GM12878 (cell line): Measurements from ENCODE around the gene PTPRD. TPM values are rescaled to one million over a fixed set of nuclear protein-coding genes. Genes with fewer than 3 reads are reported as not detected.

Source experiments
- ATAC-seq: fragments of 200-7000 bp; cut with Tn5 transposase; 3 replicates; pipeline ENCODE4 v1.9.1; 2020; ENCODE audit warnings: mild to moderate bottlenecking, moderate library complexity
- BruUV-seq: library from RNA; stranded (reverse); fragments of 400-500 nt; replicated peaks from 2 replicates; lab custom pipeline; 2021; lab: Mats Ljungman, UMichigan
- CTCF ChIA-PET: fragments of 300-600 bp; sonication (Branson Sonifier 250); formaldehyde crosslinking; extraction: SDS; loops from one replicate; lab custom pipeline; 2021; ENCODE audit warnings: inconsistent platforms; lab: Yijun Ruan, JAX
- POLR2A ChIA-PET: fragments of 350-600 bp; formaldehyde crosslinking; extraction: SDS; loops from one replicate; lab custom pipeline; 2021; ENCODE audit warnings: inconsistent platforms; lab: Charles Lee
- RAD21 ChIA-PET: fragments of 300-600 bp; sonication (Branson Sonifier 250); formaldehyde crosslinking; loops from one replicate; lab custom pipeline; 2023; ENCODE audit warnings: antibody characterized with exemption; ENCODE audit not compliant: unreplicated experiment; lab: Charles Lee
- SMC1A ChIA-PET: fragments of 300-600 bp; sonication (Branson Sonifier 250); formaldehyde crosslinking; loops from one replicate; lab custom pipeline; 2023; ENCODE audit not compliant: unreplicated experiment, uncharacterized antibody; lab: Charles Lee
- DNase-seq: peaks from one replicate; pipeline ENCODE4 v3.0.0-alpha.2; 2011; ENCODE audit warnings: low read depth, low spot score
- FAIRE-seq: peaks from 3 replicates; lab custom pipeline; 2011; peaks lifted over from hg19 to GRCh38; lab: Jason Lieb, UNC
- H2AFZ ChIP-seq: 2 replicates; pipeline ENCODE4 v1.6.0; 2011; ENCODE audit warnings: low read depth, low read length, control low read depth; ENCODE audit not compliant: control insufficient read depth
- H3K27ac ChIP-seq: 2 replicates; pipeline ENCODE4 v1.5.1; 2011; ENCODE audit warnings: control low read depth; ENCODE audit not compliant: control insufficient read depth, insufficient read depth
- H3K27me3 ChIP-seq, 2 experiments: replicated peaks in 1 of 2; 2 replicates each; pipeline versions ENCODE4 v1.6.0 to v1.6.1; 2011; ENCODE audit warnings: low read length in 1 of 2; ENCODE audit not compliant: control insufficient read depth in 2 of 2, insufficient read depth in 2 of 2
- H3K36me3 ChIP-seq, 2 experiments: 2 replicates each; pipeline ENCODE4 v1.5.1; 2011; ENCODE audit warnings: low read length in 1 of 2; ENCODE audit not compliant: control insufficient read depth in 2 of 2, insufficient read depth in 2 of 2
- H3K4me1 ChIP-seq: 2 replicates; pipeline ENCODE4 v1.6.1; 2011; ENCODE audit warnings: mild to moderate bottlenecking, low read length, moderate library complexity, mixed read lengths; ENCODE audit not compliant: control insufficient read depth, insufficient read depth
- H3K4me2 ChIP-seq: 2 replicates; pipeline ENCODE4 v1.6.0; 2011; ENCODE audit warnings: control low read depth; ENCODE audit not compliant: control insufficient read depth, insufficient read depth
- H3K4me3 ChIP-seq: fragments of 200-600 bp; sonication (generic); 2 replicates; pipeline ENCODE4 v1.5.1; 2016
- H3K79me2 ChIP-seq: 2 replicates; pipeline ENCODE4 v1.6.0; 2011; ENCODE audit warnings: low read length; ENCODE audit not compliant: control insufficient read depth, insufficient read depth
- H3K9ac ChIP-seq: 2 replicates; pipeline ENCODE4 v1.8.0; 2011; ENCODE audit warnings: low read length, control low read depth, mixed read lengths; ENCODE audit not compliant: control insufficient read depth, insufficient read depth
- H3K9me3 ChIP-seq: replicated peaks from 3 replicates; pipeline ENCODE4 v1.5.1; 2011; ENCODE audit warnings: mild to moderate bottlenecking, low read length; ENCODE audit not compliant: control insufficient read depth, insufficient read depth
- H4K20me1 ChIP-seq: 2 replicates; pipeline ENCODE4 v1.6.0; 2011; ENCODE audit not compliant: control insufficient read depth, insufficient read depth
- BRCA1 ChIP-seq: IDR thresholded peaks from 2 replicates; pipeline ENCODE4 v1.6.1; 2011; ENCODE audit warnings: low read depth, low read length, improper control_type of control experiment
- CHD2 ChIP-seq: IDR thresholded peaks from 2 replicates; pipeline ENCODE4 v1.6.1; 2011; ENCODE audit warnings: low read depth, low read length, improper control_type of control experiment, borderline replicate concordance
- MEF2B ChIP-seq: fragments of 450-650 bp; IDR thresholded peaks from 2 replicates; pipeline ENCODE4 v1.6.1; 2018; ENCODE audit warnings: mild to moderate bottlenecking, moderate library complexity; ENCODE audit not compliant: partially characterized antibody, poor library complexity, severe bottlenecking
- NR2C2 ChIP-seq: IDR thresholded peaks from 2 replicates; pipeline ENCODE4 v1.6.1; 2011; ENCODE audit warnings: borderline replicate concordance, low read depth; ENCODE audit not compliant: control insufficient read depth, insufficient read length
- WGBS: methylation state at CpG from one replicate; pipeline ENCODE4 v1.1.6; 2016; ENCODE audit warnings: low lambda C conversion rate; ENCODE audit not compliant: insufficient replicate concordance, insufficient coverage; ENCODE audit errors: missing lambda C conversion rate; 5-methylcytosine and 5-hydroxymethylcytosine counted together
- in situ Hi-C: fragments of 300-500 bp; cut with MboI; formaldehyde crosslinking; loops from 9 replicates; pipeline ENCODE4 v1.14.3; 2018; ENCODE audit warnings: mixed read lengths
- intact Hi-C: fragments of 100-400 bp; cut with micrococcal nuclease; formaldehyde crosslinking; loops from one replicate; pipeline ENCODE4 v1.14.2; 2022; ENCODE audit not compliant: unreplicated experiment
- polyA plus RNA-seq, 11 experiments: library from polyadenylated mRNA; depleted of rRNA in 4 of 11; unstranded in 6 of 11; stranded (reverse) in 5 of 11; fragments of >200 nt; fragmentation: Nextera tagmentation in 4 of 11; fragmentation: Illumina TruSeq in 1 of 11; extraction: Ambion mirVana in 4 of 11; extraction: Trizol in 1 of 11; gene quantifications; 1 replicate in 1 of 11; 2 replicates in 10 of 11; pipeline versions ENCODE4 v1.2.1 to v1.2.3, GENCODE V29; 2011 to 2016; ENCODE audit warnings: inconsistent platforms in 2 of 11, missing spikeins in 2 of 11, low read depth in 1 of 11
- total RNA-seq, 4 experiments: library from RNA; depleted of rRNA in 3 of 4; stranded (reverse); fragments of >200 nt in 3 of 4; fragmentation: Illumina TruSeq in 1 of 4; extraction: Trizol in 1 of 4; gene quantifications; 2 replicates each; pipeline versions ENCODE4 v1.2.1 to v1.2.3, GENCODE V29; 2013 to 2021
- TF ChIP-seq, protein P1 (sequence below): fragments of 450-650 bp; IDR thresholded peaks from 2 replicates; pipeline ENCODE4 v1.6.1; 2017; ENCODE audit warnings: mild to moderate bottlenecking, low read depth, inconsistent platforms; ENCODE audit not compliant: poor library complexity, severe bottlenecking
- TF ChIP-seq, protein P2 (sequence below): IDR thresholded peaks from 2 replicates; pipeline ENCODE4 v1.6.1; 2012; ENCODE audit warnings: mild to moderate bottlenecking, low read depth, low read length

The PTPRD gene
- total and polyA plus RNA-seq, 10 of the 15 experiments (the other 5 are each of a cell fraction or from before 2014, with no cell fraction given): under 0.01 to 0.05 (median 0.01) TPM; not detected in 7

DNA sequence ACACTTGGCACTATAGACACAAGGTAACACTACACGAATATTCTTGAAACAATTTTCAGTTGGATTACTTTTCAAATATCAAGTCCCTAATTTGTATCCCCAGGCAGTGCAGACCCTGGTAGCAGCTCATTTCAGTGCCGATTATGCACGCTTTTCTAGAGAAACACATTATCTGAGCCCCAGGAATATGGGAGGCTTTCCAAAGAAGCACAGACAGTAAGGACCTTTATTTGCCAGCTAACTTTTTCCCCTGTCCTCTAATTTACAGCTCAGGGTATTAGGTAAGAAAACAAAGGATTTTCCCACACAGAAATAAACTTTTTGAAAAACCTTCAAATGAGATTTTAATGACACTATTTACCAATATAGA lies 1961.0 kb downstream of the PTPRD start:
- no peak for ATAC-seq
- CTCF ChIA-PET: no interaction called here
- POLR2A ChIA-PET: no interaction called here
- BruUV-seq: no TSS peak
- H3K4me2 ChIP-seq: no peak overlapping the region
- SMC1A ChIA-PET: interaction anchor here (0.7 to 2.0 kb wide), 2 partner anchors 23 to 24 kb away, joined by 3 to 4 read pairs; no protein-coding TSS in a partner anchor
- no peak overlapping the region for H3K9ac ChIP-seq
- 3% methylated on average over 3 of the region's 3 CpGs for WGBS
- RAD21 ChIA-PET: no interaction called here
- no peak overlapping the region for H3K27ac ChIP-seq
- no peaks in the 10 kb centered on the region for H4K20me1 ChIP-seq
- TF ChIP-seq CHD2 (no peak), MEF2B (no peak), NR2C2 (no peak), BRCA1 (no peak)
- TF ChIP-seq, protein P1, sequence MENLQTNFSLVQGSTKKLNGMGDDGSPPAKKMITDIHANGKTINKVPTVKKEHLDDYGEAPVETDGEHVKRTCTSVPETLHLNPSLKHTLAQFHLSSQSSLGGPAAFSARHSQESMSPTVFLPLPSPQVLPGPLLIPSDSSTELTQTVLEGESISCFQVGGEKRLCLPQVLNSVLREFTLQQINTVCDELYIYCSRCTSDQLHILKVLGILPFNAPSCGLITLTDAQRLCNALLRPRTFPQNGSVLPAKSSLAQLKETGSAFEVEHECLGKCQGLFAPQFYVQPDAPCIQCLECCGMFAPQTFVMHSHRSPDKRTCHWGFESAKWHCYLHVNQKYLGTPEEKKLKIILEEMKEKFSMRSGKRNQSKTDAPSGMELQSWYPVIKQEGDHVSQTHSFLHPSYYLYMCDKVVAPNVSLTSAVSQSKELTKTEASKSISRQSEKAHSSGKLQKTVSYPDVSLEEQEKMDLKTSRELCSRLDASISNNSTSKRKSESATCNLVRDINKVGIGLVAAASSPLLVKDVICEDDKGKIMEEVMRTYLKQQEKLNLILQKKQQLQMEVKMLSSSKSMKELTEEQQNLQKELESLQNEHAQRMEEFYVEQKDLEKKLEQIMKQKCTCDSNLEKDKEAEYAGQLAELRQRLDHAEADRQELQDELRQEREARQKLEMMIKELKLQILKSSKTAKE: no peak
- TF ChIP-seq, protein P2, sequence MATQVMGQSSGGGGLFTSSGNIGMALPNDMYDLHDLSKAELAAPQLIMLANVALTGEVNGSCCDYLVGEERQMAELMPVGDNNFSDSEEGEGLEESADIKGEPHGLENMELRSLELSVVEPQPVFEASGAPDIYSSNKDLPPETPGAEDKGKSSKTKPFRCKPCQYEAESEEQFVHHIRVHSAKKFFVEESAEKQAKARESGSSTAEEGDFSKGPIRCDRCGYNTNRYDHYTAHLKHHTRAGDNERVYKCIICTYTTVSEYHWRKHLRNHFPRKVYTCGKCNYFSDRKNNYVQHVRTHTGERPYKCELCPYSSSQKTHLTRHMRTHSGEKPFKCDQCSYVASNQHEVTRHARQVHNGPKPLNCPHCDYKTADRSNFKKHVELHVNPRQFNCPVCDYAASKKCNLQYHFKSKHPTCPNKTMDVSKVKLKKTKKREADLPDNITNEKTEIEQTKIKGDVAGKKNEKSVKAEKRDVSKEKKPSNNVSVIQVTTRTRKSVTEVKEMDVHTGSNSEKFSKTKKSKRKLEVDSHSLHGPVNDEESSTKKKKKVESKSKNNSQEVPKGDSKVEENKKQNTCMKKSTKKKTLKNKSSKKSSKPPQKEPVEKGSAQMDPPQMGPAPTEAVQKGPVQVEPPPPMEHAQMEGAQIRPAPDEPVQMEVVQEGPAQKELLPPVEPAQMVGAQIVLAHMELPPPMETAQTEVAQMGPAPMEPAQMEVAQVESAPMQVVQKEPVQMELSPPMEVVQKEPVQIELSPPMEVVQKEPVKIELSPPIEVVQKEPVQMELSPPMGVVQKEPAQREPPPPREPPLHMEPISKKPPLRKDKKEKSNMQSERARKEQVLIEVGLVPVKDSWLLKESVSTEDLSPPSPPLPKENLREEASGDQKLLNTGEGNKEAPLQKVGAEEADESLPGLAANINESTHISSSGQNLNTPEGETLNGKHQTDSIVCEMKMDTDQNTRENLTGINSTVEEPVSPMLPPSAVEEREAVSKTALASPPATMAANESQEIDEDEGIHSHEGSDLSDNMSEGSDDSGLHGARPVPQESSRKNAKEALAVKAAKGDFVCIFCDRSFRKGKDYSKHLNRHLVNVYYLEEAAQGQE: no peak
- TF ChIP-seq, all 136 proteins: peak for 0
- no peaks in the 10 kb centered on the region for H3K9me3 ChIP-seq
- no peaks in the 10 kb centered on the region for H3K79me2 ChIP-seq
- DNase-seq (no peak), FAIRE-seq (no peak)
- in situ Hi-C loops: no loop called here
- H3K36me3 ChIP-seq: no peaks in the 10 kb centered on the region
- no peak overlapping the region for H3K4me3 ChIP-seq
- intact Hi-C loops: no loop called here
- H2AFZ ChIP-seq: no peak overlapping the region
- no peaks in the 10 kb centered on the region for H3K27me3 ChIP-seq
- no peaks in the 10 kb centered on the region for H3K4me1 ChIP-seq
